HG02571 (cell line): Measurements from ENCODE around the gene RNASEH2B.

Source experiments
- ATAC-seq: cut with Tn5 transposase; IDR thresholded peaks from one replicate; pipeline ENCODE4 v1.9.1; 2021; ENCODE audit warnings: mild to moderate bottlenecking, moderate library complexity; ENCODE audit not compliant: unreplicated experiment

Gene RNASEH2B

GRCh38 chr13:50934735-50935435 lies 25.3 kb downstream of the RNASEH2B start:
- no peak for ATAC-seq

DNA sequence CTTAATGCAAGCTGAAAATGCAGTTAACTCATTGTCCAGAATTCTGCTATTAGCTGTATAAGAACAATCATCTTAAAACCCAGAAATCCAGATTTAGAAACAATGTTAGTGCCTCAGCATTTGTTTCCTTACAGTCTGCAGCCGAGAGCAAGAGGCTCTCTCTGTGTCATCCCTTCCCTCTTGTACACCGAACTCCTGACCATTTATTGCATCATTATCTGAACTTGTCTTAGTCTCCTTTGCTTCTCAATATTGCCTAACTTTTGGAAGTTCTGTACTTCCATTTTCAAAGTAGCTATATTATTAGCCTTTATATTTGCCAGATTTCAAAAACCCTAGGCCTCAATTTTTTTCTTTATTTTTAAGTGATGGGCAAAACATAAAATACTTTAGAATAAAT lies 27.1 kb downstream of the RNASEH2B start:
- ATAC-seq = no peak

GRCh38 chr13:50940509-50940908 lies 30.9 kb downstream of the RNASEH2B start:
- no peak for ATAC-seq

DNA sequence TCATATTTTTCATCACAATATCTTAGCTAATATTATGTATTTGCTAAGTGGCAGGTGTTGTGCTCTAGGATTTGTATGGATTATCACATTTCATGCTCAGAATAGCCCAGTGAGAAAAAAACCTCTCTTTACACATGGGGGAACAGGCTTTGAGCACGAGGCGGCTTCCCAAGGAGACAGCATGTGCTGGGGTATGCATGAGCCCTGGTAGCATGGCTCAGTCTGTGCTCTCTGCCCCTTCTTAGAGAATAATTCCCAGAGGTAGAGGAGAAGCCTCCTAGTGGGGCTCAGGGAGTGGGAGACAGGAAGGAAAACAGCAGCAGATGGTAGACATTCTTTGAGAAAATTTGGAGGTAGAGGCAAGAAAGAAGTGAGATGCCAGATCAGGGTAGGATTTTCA lies 31.6 kb downstream of the RNASEH2B start:
- ATAC-seq = no peak

GRCh38 chr13:50942630-50943311 lies 33.2 kb downstream of the RNASEH2B start:
- ATAC-seq = no peak

DNA sequence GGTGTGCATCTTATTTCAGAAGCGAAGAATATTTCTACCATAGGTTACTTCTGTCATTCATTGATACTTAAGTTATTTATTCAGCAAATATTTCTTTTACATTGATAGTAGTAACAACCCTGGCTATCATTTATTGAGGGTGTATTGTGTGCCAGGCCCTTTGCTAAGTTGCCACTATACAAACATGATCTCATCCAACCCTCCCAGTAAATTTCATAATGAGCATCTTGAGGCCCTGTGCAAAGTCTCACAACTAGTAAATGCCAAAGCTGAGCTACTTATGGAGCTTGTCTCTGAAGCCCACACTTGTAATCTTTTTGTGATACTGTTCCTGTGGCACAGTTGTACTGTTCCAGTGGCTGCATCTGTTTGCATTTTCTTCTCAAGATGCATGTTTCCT lies 36.1 kb downstream of the RNASEH2B start:
- no peak for ATAC-seq

- no peak for ATAC-seq
Observed at GRCh38 chr13:50948601-50949000, 39.0 kb downstream of the RNASEH2B start.

GRCh38 chr13:50950849-50951248 lies 41.3 kb downstream of the RNASEH2B start:
- no peak for ATAC-seq

DNA sequence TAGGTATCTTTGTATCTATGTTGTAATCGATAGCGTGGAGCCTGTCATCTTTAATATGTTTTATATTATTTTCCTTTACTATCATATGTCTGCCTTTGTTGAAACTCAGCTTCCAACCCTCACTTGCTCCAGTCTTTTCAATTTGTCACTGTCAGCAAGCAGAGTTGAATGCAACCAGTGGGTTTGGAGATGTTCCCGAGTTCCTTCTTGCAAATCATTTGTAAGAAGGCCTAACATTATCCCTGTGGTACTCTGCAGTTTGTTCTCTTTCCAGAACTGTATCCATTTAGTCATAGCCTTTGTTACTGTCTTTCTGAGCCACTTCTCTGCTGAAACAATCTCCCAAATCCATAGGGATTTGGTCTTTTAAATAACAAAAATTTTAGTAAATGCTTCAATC lies 41.8 kb downstream of the RNASEH2B start:
- ATAC-seq = no peak

DNA sequence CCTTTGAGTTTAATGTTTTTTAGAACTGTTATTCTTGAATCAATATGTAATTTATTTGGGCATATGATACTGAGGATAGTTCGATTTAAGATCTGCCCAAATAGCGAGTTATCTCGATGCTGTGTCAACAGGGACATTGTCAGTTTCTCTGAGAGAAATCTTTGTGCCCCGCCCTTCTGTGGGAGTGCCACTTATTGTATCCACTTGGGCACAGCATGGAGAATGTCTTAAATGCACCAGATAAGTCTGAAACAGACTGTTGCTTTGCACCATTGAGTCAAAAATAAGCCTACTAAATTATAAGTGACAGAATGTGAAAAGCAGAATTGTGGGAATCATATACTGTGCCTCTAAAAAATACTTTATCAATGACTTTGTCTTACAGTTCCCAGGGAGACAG lies 45.6 kb downstream of the RNASEH2B start:
- ATAC-seq = no peak

- no peak for ATAC-seq
Observed at GRCh38 chr13:50955798-50956197, 46.2 kb downstream of the RNASEH2B start.

- ATAC-seq = no peak
Observed at GRCh38 chr13:50957620-50958019, 48.0 kb downstream of the RNASEH2B start.

DNA sequence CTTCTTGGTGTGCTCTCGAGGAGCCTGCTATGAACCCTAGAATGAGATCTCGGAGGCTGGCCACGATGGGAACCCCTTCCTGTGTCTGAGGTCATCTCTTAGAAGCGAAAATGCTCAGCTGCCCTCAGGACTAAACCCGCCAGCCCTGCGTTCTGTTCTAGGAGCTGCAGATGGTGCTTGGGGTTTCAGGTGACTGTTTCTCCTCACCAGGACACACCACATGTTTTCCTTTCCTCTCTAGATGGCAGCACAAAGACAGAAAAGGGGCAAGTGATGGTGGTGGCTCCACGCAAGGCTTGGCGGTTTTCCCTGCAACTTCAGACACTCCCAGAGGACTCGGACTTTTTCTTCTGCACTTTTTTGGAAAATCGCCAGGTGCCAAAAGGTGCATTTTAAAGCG lies 60.1 kb downstream of the RNASEH2B start:
- no peak for ATAC-seq

GRCh38 chr13:50970956-50971355 lies 61.4 kb downstream of the RNASEH2B start:
- no peak for ATAC-seq

- ATAC-seq = no peak
Observed at GRCh38 chr13:50974268-50974667, 64.7 kb downstream of the RNASEH2B start.

DNA sequence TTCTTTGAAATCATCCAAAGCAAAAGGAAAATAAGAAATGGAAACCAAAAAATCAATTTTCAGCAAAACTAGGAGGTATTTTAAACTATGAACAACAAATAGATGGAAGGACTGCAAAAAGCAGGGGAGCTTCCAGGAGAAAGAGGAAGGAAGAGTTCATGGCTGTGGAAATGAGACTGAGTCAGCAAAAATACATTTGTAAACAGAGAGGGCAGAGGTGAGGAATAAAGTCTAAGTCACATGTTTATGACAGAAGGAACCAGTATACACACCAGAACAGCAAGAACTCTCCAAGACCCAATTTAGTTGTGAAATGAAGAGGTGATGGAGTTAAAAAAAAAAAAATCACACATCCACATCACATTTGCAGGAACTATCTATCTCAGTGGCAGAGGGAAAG lies 69.6 kb downstream of the RNASEH2B start:
- ATAC-seq = no peak

DNA sequence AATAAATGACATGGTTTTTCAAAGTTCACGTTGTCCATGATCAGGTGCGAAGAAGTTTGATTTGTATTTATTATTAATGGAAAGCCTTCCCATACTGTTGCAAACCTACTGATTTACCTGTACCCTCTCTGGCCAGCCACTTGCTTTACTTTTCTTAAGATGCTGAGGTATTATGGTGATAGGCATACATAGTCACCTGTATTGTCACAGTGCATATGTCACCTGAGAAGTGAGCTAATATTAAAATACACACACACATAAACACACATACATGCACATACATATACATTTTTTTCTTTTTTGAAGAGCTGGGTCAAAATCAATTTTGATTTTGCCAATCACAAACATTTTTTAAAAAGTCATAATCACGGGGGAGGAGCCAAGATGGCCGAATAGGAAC lies 72.1 kb downstream of the RNASEH2B start:
- ATAC-seq = no peak

GRCh38 chr13:50989476-50989875 lies 79.9 kb downstream of the RNASEH2B start:
- ATAC-seq = no peak

DNA sequence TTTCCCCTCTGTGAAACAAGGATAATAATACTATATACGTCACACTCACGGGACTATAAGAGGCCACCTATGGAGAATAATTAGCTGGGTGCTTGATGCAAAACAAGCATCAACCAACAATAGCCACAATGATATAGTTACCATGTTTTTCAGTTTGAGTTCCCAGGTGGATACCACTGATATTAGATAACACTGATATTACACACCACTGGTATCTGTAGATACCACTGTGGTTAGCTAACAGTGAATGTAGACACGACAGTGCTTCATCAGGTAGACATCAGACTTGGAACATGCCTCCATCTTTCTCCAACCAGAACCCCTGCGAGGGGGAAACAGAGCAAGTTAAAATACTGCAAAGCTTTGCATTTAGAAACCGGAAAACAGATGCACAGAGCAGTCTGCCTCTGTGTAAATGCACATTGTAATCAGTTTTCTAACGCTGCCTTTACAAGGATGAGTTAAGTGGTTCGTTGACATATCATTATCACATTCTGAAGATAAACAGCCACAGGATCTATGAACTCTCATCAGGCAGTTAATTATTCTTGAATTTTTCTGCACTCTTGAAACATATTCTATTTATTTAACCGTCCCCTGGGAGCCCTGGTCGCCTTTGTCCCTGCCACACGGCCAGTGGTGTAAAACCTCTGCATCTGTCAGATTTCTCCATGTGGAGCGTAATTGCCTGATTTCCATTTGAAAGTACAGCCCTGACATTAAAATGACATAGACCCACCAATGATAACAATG lies 80.7 kb downstream of the RNASEH2B start:
- ATAC-seq = no peak

- no peak for ATAC-seq
Observed at GRCh38 chr13:50990818-50991506, 81.4 kb downstream of the RNASEH2B start.
